Skeletal muscle tissue (tissue), 4 donors: ENCODE data around the gene NOP56. TPM values are rescaled to one million over a fixed set of nuclear protein-coding genes. Genes with fewer than 3 reads are reported as not detected.

Experiments used
- H3K27ac ChIP-seq: one replicate; pipeline ENCODE4 v1.7.0; 2013; ENCODE audit warnings: mild to moderate bottlenecking, low read depth, low read length, inconsistent platforms
- H3K27me3 ChIP-seq, 3 donors: one replicate each; pipeline ENCODE4 v1.7.0; 2013; ENCODE audit warnings: low read length in 3 of 3; ENCODE audit not compliant: control insufficient read depth in 3 of 3, insufficient read depth in 3 of 3
- H3K36me3 ChIP-seq, 3 donors: one replicate each; pipeline ENCODE4 v1.7.0; 2013; ENCODE audit warnings: low read length in 3 of 3; ENCODE audit not compliant: control insufficient read depth in 3 of 3, insufficient read depth in 3 of 3
- H3K4me1 ChIP-seq, 3 donors: one replicate each; pipeline ENCODE4 v1.7.0; 2013; ENCODE audit warnings: low read length in 3 of 3, mild to moderate bottlenecking in 3 of 3; ENCODE audit not compliant: control insufficient read depth in 3 of 3, insufficient read depth in 3 of 3
- H3K4me3 ChIP-seq, 3 donors: one replicate each; pipeline ENCODE4 v1.7.0; 2013; ENCODE audit warnings: low read length in 3 of 3
- H3K9ac ChIP-seq, 3 donors: one replicate each; pipeline ENCODE4 v1.7.0; 2013; ENCODE audit warnings: low read length in 3 of 3, mild to moderate bottlenecking in 3 of 3, moderate library complexity in 2 of 3, low read depth in 1 of 3
- H3K9me3 ChIP-seq, 3 donors: one replicate each; pipeline ENCODE4 v1.7.0; 2013; ENCODE audit warnings: low read length in 3 of 3; ENCODE audit not compliant: control insufficient read depth in 3 of 3
- total RNA-seq: library from RNA; depleted of rRNA; stranded (reverse); fragments of >200 nt; gene quantifications from one replicate; pipeline ENCODE4 v1.2.3, GENCODE V29; 2014
- donor health status: Osteomylitis.

The NOP56 gene, protein sequence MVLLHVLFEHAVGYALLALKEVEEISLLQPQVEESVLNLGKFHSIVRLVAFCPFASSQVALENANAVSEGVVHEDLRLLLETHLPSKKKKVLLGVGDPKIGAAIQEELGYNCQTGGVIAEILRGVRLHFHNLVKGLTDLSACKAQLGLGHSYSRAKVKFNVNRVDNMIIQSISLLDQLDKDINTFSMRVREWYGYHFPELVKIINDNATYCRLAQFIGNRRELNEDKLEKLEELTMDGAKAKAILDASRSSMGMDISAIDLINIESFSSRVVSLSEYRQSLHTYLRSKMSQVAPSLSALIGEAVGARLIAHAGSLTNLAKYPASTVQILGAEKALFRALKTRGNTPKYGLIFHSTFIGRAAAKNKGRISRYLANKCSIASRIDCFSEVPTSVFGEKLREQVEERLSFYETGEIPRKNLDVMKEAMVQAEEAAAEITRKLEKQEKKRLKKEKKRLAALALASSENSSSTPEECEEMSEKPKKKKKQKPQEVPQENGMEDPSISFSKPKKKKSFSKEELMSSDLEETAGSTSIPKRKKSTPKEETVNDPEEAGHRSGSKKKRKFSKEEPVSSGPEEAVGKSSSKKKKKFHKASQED
- 103 TPM for total RNA-seq

DNA sequence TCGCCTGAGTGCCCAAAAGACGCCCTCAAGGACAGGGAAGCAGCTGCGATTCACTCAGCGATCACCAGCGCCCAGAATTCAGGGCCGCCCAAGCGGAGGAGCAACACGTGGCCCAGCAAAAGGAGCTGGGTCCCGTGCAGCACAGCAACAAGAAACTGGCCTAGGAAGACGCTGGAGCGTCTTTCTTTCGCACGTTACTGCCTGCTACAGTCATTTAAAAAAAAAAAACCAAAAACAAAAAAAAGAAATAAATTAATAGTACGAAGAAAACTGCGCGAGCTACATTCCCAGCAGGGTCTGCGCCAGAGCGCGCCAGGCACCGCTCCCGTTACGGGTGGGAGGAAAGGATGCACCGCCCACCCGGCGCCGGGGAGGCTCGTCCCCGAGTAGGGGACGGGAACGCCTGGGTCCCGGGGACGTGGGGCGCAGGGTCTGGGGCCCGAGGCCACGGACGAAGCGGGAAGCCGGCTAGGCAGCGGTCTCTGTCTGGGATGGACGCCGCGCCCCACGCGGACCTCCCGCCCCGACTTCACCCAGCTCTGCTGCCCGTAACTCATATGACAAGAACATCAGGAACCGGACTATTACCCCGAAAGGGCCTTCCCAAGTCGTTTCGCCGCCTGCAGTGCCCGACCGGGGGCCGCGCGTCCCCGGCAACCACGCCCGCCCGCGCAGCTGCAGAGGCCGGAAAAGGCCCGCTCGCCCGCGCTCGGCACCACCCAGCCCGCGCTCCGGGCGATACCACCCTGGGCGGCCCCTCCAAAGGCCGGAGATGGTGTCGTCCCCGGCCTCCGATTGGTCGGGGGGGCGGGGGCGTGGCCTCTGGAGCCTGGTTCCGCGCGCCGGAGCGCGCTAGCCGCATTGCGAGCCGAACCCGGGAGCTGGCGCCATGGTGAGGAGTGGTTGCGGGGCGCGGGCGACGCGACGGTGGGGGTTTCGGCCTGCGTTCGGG lies at the start of gene NOP56:
Gene NOP56, plus strand, starts transcription at position 861 of the 952 bp plus-strand sequence. Its CDS starts 29 bp downstream, at position 890.
- H3K27me3 ChIP-seq: no peaks in the 10 kb centered on the region
- no peaks in the 10 kb centered on the region for H3K9me3 ChIP-seq
- peaks cover 18 to 23% (median 20%) of the 10 kb centered on the region in 3 donors for H3K4me1 ChIP-seq
- H3K36me3 ChIP-seq: peaks cover 32 to 35% (median 34%) of the 10 kb centered on the region in 3 donors
- peak within 1 kb of the TSS; percentile 76 for H3K27ac ChIP-seq
- H3K4me3 ChIP-seq: peak within 1 kb of the TSS; percentile 91 to 99 (median 99)
- peak within 1 kb of the TSS; percentile 84 to 94 (median 85) for H3K9ac ChIP-seq

GRCh38 chr20:2602746-2603145 lies 49.7 kb upstream of the NOP56 start:
- H3K27ac ChIP-seq: no peak overlapping the region
- H3K9ac ChIP-seq: no peak overlapping the region
- peaks cover 0 to 4% (median 0%) of the 10 kb centered on the region in 3 donors for H3K27me3 ChIP-seq
- no peaks in the 10 kb centered on the region for H3K36me3 ChIP-seq
- H3K4me1 ChIP-seq: no peaks in the 10 kb centered on the region
- peaks cover 0 to 13% (median 0%) of the 10 kb centered on the region in 3 donors for H3K9me3 ChIP-seq
- no peak overlapping the region for H3K4me3 ChIP-seq

DNA sequence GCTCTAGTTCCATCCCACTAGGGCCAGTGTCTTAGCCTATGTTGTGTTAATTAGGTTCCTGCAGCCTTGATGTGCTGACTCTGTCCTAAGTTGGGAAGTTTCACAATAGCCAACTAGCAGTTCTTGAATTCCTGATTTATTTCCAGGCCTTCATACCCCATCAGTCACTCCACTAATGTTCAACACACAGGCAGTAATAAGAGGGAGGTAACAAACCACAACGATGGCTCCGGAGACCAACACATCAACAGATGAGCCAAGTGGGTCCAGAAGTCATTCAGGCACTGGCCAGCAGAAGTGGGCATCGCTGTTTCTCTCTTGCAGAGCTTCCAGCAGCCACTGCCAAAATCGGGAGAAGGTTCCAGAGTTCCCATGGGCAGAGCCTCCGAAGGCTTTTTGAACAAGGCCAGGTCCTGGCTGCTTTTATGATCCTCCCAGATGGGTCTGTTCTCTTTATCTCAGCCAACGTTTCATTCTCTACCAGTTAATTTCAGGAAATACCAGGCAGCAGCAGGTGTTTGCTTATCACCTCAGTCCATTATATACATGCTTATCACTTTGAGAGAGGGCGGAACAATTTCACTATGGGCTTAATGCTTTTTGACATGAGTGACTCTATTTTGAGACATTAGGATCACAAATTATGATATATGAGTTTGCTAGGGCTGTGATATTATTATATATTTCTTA lies 48.5 kb upstream of the NOP56 start:
- H3K27me3 ChIP-seq: peaks cover 0 to 4% (median 0%) of the 10 kb centered on the region in 3 donors
- peaks cover 0 to 13% (median 0%) of the 10 kb centered on the region in 3 donors for H3K9me3 ChIP-seq
- no peaks in the 10 kb centered on the region for H3K4me1 ChIP-seq
- H3K27ac ChIP-seq: no peak overlapping the region
- no peak overlapping the region for H3K9ac ChIP-seq
- no peaks in the 10 kb centered on the region for H3K36me3 ChIP-seq
- no peak overlapping the region for H3K4me3 ChIP-seq

DNA sequence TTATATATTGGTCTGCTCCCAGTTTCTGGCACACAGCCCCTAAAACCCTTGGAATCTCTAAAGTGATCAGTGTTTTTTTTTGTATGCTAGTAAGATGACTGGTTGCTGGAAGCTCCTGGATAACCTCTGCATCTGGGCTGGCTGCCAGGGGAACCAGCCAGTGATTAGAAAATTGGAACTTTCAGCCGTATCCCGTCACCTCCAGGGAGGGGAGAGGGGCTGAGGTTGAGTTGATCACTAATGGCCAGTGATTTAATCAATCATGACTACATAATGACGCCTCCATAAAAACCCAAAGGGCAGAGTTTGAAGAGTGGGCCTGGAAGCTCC lies 48.0 kb upstream of the NOP56 start:
- Histone ChIP-seq H3K27ac (no peak overlapping the region), H3K9ac (no peak overlapping the region), H3K9me3 (peaks cover 0 to 13% (median 0%) of the 10 kb centered on the region in 3 donors), H3K36me3 (no peaks in the 10 kb centered on the region), H3K4me1 (no peaks in the 10 kb centered on the region), H3K4me3 (no peak overlapping the region), H3K27me3 (peaks cover 0 to 4% (median 0%) of the 10 kb centered on the region in 3 donors)

GRCh38 chr20:2606507-2607006 lies 45.9 kb upstream of the NOP56 start:
- H3K9ac ChIP-seq: no peak overlapping the region
- no peak overlapping the region for H3K4me3 ChIP-seq
- peaks cover 2 to 13% (median 4%) of the 10 kb centered on the region in 3 donors for H3K9me3 ChIP-seq
- H3K27me3 ChIP-seq: peaks cover 0 to 6% (median 4%) of the 10 kb centered on the region in 3 donors
- H3K27ac ChIP-seq: no peak overlapping the region
- H3K4me1 ChIP-seq: no peaks in the 10 kb centered on the region
- no peaks in the 10 kb centered on the region for H3K36me3 ChIP-seq

DNA sequence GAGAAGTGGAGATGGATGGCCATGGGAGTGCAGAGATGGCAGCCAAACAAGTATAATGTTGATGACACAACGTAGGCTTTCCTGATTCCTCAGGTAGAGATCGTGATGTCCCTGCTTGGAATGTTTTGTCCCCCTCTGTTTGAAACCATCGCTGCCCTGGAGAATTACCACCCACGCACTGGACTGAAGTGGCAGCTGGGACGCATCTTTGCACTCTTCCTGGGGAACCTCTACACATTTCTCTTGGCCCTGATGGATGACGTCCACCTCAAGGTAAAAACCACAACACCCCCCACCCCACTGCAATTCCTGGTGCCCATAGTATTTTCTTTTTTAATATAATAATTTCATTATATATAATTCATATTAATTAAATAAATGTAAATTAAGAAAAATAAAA lies 42.1 kb upstream of the NOP56 start:
- Histone ChIP-seq H3K36me3 (no peaks in the 10 kb centered on the region), H3K4me1 (no peaks in the 10 kb centered on the region), H3K27me3 (peaks cover 4 to 6% (median 5%) of the 10 kb centered on the region in 3 donors), H3K9ac (no peak overlapping the region), H3K27ac (no peak overlapping the region), H3K9me3 (peaks cover 2 to 11% (median 4%) of the 10 kb centered on the region in 3 donors), H3K4me3 (no peak overlapping the region)

DNA sequence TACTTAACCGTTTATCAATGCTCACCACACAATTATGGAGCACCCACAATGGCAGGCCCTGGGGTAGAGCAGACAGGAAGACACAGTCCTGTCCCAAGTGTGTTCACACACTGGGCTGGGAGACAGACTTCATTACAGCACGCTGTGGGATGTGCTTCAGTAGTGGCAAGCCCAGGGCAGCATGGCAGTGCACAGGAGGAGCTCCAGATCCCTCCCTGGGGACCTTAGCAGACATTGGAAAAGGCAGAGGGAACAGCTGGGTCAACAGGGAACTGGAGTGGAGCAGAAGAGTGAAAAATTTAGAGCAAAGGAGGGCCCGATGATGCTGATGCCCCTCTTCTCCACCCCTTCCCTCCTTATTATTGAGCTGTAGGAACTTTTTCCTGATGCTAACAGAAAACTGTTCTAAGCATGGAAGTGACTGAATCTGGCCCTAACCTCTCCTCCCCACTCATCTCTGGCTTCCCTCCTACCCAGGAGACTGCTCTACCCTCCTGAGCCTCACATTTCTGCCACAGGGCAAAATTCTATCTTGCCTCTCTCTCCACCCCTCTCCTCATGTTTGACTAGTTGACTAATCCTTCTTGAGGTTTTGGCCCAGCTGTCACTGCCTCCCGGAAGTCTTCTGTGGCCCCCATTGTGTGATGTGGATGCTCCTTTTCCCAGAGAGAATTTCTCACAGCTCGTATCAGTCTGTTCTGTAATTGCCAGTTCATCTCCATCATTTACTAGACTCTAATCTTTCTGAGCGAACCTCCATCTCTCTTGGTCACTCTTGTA lies 41.3 kb upstream of the NOP56 start:
- Histone ChIP-seq H3K4me1 (no peaks in the 10 kb centered on the region), H3K27ac (no peak overlapping the region), H3K36me3 (no peaks in the 10 kb centered on the region), H3K9me3 (peaks cover 2 to 5% (median 4%) of the 10 kb centered on the region in 3 donors), H3K27me3 (peaks cover 4 to 6% (median 5%) of the 10 kb centered on the region in 3 donors), H3K9ac (no peak overlapping the region), H3K4me3 (no peak overlapping the region)

DNA sequence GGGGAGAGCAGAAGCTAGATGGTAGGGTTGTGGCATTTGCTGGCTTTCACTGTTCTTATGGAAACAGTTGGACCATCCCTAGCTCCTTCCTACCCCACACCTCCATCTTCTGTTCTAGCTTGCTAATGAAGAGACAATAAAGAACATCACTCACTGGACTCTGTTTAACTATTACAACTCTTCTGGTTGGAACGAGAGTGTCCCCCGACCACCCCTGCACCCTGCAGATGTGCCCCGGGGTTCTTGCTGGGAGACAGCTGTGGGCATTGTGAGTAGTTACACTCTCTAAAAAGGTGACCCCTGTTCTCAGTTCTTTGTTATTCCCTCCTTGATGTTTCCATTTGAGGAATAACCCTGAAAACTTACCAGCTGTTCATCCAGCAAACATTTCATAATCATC lies 40.4 kb upstream of the NOP56 start:
- Histone ChIP-seq H3K9me3 (peaks cover 2 to 5% (median 4%) of the 10 kb centered on the region in 3 donors), H3K27me3 (peaks cover 4 to 10% (median 10%) of the 10 kb centered on the region in 3 donors)

More for the DNA sequence above, 40.4 kb upstream of the NOP56 start:
- no peaks in the 10 kb centered on the region for H3K36me3 ChIP-seq
- H3K27ac ChIP-seq: no peak overlapping the region
- H3K4me3 ChIP-seq: no peak overlapping the region
- no peaks in the 10 kb centered on the region for H3K4me1 ChIP-seq
- no peak overlapping the region for H3K9ac ChIP-seq
